HG03460 (cell line): ENCODE measurements around the gene AQP1.

Source experiments
- ATAC-seq: cut with Tn5 transposase; IDR thresholded peaks from one replicate; pipeline ENCODE4 v1.9.1; 2021; ENCODE audit not compliant: unreplicated experiment

The AQP1 gene

DNA sequence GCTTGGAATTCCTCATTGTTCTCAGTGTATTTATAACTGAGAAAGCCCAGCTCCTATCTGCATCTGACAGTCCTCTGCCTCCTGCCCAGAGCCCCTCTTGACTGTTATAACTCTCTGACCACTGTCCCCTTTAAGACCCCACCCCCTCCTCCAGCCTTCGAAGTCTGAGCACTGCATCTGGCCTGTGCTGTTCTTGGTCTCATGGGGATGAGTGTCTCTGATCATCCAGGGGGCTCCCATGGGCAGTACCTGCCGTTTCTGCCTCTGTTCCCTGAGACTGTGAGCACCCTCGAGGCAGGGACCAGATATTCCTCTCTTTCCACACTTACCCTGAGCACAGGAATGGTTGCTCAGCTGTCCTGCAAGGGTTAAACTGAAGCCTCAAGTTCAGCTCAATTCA, 59.8 kb downstream of the AQP1 start:
- no peak for ATAC-seq

DNA sequence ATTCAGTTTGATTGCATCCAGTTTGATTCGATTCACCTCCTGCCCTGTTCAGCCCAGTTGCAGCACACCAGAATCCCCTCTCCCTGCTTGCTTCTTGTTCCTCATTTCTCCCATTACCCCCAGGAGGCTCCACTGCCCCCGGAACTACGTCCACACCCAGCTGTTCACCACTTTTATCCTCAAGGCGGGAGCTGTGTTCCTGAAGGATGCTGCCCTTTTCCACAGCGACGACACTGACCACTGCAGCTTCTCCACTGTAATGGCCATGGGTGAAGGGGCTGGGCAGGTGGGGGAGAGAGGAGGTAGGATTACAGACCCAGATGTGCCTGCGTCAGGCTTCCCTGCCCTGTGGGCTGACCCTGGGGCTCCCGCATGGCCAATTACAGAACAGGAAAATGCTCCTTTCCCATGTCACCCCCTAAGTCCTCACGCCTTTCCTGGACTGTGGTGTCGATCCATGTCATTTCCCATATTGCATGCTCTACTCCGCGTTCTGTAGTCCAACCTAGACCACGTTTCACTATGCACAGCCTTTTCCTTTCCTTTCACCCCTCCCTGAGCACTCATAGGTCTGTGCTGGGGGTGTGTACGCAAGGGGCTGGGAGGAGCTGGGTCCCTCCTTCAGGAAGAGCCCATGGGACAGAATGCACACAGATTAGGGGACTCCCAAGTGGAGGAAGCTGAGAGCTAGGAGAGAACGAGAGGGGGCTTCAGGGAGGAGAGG, 60.3 kb downstream of the AQP1 start:
- ATAC-seq = no peak

DNA sequence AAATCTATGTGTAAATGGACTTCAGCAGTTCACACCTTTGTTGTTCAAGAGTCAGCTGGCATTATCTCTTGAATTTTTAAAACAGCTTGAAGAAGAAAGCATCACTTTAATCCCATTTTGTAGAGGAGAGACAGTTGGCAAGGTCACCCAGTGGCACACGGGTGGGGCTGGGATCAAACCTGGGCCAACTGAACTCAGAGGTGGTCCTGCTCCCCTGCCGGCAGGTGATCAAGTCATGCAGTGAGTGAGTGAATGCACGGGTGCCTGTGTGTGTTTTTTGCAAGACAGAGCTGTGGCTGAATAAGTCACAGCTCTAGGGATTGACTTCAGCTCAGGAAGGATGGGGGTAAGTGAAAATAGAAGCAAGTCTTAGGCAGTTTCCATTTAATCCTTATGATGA, 61.6 kb downstream of the AQP1 start:
- ATAC-seq = no peak

DNA sequence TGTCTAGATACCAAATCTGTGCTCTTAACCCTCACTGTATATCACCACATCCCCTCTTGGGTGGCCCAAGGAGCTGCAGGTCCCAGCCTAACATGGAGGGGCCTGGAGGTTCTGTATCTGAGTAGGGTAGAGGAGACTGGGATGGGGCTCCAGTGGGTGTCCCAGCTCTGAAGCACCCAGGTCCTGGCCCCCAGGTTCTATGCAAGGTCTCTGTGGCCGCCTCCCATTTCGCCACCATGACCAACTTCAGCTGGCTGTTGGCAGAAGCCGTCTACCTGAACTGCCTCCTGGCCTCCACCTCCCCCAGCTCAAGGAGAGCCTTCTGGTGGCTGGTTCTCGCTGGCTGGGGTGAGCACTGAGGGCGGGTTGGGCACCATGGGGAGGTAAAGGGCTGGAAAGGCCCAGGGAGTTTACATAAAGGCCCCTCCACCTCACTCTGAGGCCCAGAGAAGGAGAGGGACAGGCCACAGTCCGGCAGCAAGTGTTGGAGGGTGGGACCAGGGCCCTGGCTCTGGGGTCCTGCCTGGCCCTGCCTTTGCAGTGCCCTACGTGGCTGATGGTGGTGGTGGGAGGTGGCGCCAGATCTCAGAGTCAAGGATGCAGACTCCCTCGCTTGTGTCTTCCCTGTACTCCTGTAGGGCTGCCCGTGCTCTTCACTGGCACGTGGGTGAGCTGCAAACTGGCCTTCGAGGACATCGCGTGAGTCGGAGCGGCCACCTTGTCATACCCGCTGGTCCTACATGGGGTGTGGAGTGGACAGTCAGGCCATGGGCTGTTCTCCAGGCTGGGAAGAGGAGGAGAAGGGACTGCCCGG, 62.3 kb downstream of the AQP1 start:
- ATAC-seq = no peak

DNA sequence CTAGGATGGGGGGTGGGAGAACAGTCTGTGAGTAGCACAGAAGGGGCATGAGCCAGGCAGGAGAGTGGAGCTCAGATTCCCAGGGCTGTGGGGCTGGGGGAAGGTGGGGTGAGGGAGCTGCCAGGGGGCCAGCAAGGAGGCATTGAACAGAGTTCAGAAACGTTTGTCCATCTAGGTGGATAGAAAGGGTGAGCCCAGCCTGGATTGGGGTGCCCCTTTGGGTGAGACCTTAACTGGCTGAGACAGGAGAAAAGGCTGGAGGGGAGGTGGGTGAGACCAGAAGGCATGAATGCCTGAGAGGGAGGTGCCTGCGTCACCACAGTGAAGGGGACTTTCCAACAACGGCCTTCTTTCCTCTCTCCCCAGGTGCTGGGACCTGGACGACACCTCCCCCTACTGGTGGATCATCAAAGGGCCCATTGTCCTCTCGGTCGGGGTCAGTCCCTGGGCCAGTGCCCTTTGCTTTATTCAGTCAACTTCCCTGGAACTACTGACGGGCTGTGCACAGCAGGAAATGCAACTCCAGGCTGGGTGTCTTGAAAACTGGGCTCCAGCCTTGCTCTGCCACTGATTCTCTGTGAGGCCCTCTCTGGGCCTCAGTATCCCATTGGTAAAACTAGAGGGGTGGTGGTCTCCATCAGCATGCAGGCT, 63.1 kb downstream of the AQP1 start:
- peak; percentile 89 for ATAC-seq
